Ascending aorta (tissue), 2 donors: ENCODE measurements around the gene TLNRD1. TPM values are rescaled to one million over a fixed set of nuclear protein-coding genes. Genes with fewer than 3 reads are reported as not detected.

Experiments
- DNase-seq, 2 donors: peaks; one replicate each; pipeline ENCODE4 v3.0.0-alpha.2; 2019; ENCODE audit warnings: low spot score in 2 of 2
- H3K27ac ChIP-seq, 2 donors: fragments of 200-600 bp; sonication (generic); one replicate each; pipeline ENCODE4 v1.5.1; 2016 to 2017; ENCODE audit warnings: mild to moderate bottlenecking in 1 of 2
- H3K27me3 ChIP-seq: fragments of 200-600 bp; sonication (generic); one replicate; pipeline ENCODE4 v1.5.1; 2017
- H3K36me3 ChIP-seq, 2 donors: fragments of 200-600 bp; sonication (generic); one replicate each; pipeline ENCODE4 v1.5.1; 2016
- H3K4me1 ChIP-seq, 2 donors: fragments of 200-600 bp; sonication (generic); one replicate each; pipeline ENCODE4 v1.5.1; 2016 to 2017; ENCODE audit warnings: mild to moderate bottlenecking in 1 of 2
- H3K4me3 ChIP-seq, 2 donors: fragments of 200-600 bp; sonication (generic); one replicate each; pipeline ENCODE4 v1.5.1; 2016 to 2017; ENCODE audit warnings: mild to moderate bottlenecking in 1 of 2
- H3K9me3 ChIP-seq, 2 donors: fragments of 200-600 bp; sonication (generic); one replicate each; pipeline ENCODE4 v1.5.1; 2016
- intact Hi-C: fragments of 100-400 bp; cut with DNase I; formaldehyde crosslinking; loops from one replicate; pipeline ENCODE4 v1.15.1; 2023
- total RNA-seq: library from RNA; depleted of rRNA; stranded (reverse); fragments of >200 nt; gene quantifications from one replicate; pipeline ENCODE4 v1.1.0, GENCODE V29; 2016
- TF ChIP-seq, protein P1 (sequence below), 3 experiments: fragments of 200-600 bp in 2 of 3; fragments of 450-650 bp in 1 of 3; sonication (generic) in 2 of 3; IDR thresholded peaks; one replicate each; pipeline ENCODE4 v1.5.1; 2016 to 2019; ENCODE audit warnings: antibody characterized with exemption in 3 of 3, mild to moderate bottlenecking in 1 of 3, moderate library complexity in 1 of 3

The TLNRD1 gene
- total RNA-seq, 1 donor from 2014 or later = 59.3 TPM

DNA sequence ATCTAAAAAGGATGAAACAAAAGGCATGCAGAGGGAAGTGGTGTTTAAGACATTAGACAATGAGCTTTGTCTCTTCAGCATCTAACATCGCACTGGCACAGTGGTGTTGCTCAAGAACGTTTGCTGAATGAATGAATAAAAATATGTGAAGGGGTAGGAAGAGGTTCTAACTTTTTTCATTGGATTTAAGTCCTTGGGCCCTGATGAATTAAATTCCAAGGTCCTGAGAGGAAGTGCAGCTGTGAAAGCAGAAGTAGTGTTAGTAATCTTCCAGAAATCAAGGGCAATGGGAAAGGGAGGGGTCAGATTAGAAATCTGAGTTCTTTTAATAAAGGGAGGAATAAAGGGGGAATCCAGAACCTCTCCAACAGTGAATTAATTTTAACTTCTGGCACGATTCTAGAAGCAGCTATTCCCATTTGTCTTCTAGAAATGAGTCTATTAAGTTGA is 29.6 kb downstream of the TLNRD1 start:
- Histone ChIP-seq H3K27me3 (no peaks in the 10 kb centered on the region), H3K4me3 (no peak overlapping the region), H3K9me3 (no peaks in the 10 kb centered on the region), H3K27ac (no peak overlapping the region), H3K36me3 (no peaks in the 10 kb centered on the region), H3K4me1 (no peaks in the 10 kb centered on the region)
- TF ChIP-seq, protein P1, sequence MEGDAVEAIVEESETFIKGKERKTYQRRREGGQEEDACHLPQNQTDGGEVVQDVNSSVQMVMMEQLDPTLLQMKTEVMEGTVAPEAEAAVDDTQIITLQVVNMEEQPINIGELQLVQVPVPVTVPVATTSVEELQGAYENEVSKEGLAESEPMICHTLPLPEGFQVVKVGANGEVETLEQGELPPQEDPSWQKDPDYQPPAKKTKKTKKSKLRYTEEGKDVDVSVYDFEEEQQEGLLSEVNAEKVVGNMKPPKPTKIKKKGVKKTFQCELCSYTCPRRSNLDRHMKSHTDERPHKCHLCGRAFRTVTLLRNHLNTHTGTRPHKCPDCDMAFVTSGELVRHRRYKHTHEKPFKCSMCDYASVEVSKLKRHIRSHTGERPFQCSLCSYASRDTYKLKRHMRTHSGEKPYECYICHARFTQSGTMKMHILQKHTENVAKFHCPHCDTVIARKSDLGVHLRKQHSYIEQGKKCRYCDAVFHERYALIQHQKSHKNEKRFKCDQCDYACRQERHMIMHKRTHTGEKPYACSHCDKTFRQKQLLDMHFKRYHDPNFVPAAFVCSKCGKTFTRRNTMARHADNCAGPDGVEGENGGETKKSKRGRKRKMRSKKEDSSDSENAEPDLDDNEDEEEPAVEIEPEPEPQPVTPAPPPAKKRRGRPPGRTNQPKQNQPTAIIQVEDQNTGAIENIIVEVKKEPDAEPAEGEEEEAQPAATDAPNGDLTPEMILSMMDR (IDR thresholded peaks at IDR 0.05) = no peak
- DNase-seq = no peak
- intact Hi-C loops = no loop called here

DNA sequence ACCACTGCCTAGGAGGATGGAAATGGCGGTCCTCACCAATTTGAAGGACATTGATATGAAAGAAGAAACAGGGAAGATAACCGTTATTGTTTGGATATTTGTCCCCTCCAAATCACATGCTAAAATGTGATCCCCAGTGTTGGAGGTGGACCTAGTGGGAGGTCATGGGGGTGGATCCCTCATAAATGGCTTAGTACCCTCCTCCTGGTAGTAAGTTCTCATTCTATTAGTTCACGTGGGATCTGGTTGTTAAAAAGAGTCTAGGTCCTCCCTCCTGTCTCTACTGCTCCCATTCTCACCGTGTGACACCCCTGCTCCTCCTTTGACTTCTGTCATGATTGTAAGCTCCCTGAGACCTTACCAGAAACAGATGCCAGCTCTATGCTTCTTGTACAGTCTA is 30.5 kb downstream of the TLNRD1 start:
- TF ChIP-seq, protein P1 (IDR thresholded peaks at IDR 0.05) = no peak
- Histone ChIP-seq H3K4me1 (no peaks in the 10 kb centered on the region), H3K27me3 (no peaks in the 10 kb centered on the region), H3K9me3 (no peaks in the 10 kb centered on the region), H3K4me3 (no peak overlapping the region), H3K36me3 (no peaks in the 10 kb centered on the region), H3K27ac (no peak overlapping the region)
- intact Hi-C loops = no loop called here
- DNase-seq = no peak

DNA sequence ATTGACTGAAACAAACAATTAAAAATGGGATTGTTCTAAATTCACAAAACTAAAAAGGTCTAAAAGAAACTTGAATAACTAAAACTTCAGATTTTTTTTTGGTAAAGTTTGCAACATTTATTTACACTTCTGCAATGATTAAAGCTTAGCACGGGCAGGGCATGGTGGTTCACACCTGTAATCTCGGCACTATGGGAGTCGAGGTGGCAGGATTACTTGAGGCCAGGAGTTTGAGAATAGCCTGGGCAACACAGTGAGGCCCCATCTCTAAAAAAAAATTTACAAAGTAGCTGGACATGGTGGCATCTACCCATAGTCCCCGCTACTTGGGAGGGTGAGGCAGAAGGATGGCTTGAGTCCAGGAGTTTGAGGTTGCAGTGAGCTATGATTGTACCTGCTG is 31.6 kb downstream of the TLNRD1 start:
- Histone ChIP-seq H3K27me3 (no peaks in the 10 kb centered on the region), H3K9me3 (no peaks in the 10 kb centered on the region), H3K4me1 (no peaks in the 10 kb centered on the region), H3K4me3 (no peak overlapping the region), H3K27ac (no peak overlapping the region), H3K36me3 (no peaks in the 10 kb centered on the region)
- DNase-seq = no peak
- intact Hi-C loops = no loop called here
- TF ChIP-seq, protein P1 (IDR thresholded peaks at IDR 0.05) = no peak

DNA sequence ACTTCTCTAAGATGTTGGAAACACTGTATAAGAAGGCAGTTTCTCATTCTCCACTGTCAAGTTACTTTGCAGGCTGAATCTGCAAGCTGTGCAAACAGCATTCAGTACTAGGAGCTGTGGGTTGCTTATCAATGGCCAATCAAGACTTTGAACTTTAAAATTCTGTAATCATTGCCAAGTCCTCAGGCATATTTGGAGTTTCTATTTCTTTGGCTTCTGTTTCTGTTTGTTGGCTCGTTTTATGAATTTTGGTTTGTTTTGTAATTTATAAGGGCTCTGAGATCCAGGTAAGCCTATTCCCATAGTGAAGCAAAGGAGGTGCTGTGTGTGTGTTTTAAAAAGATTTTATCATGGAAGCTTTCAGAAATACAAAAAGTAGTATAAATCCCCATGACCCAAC is 32.1 kb downstream of the TLNRD1 start:
- Histone ChIP-seq H3K4me1 (no peaks in the 10 kb centered on the region), H3K27ac (no peak overlapping the region), H3K4me3 (no peak overlapping the region), H3K9me3 (no peaks in the 10 kb centered on the region), H3K36me3 (no peaks in the 10 kb centered on the region), H3K27me3 (no peaks in the 10 kb centered on the region)
- intact Hi-C loops = no loop called here
- DNase-seq = no peak
- TF ChIP-seq, protein P1 (IDR thresholded peaks at IDR 0.05) = no peak

- Histone ChIP-seq H3K9me3 (no peaks in the 10 kb centered on the region), H3K4me1 (no peaks in the 10 kb centered on the region), H3K27ac (no peak overlapping the region), H3K36me3 (no peaks in the 10 kb centered on the region), H3K4me3 (no peak overlapping the region), H3K27me3 (no peaks in the 10 kb centered on the region)
- no peak for DNase-seq
- intact Hi-C loops = no loop called here
- TF ChIP-seq, protein P1 (IDR thresholded peaks at IDR 0.05) = no peak
These were observed 32.8 kb downstream of the TLNRD1 start for GRCh38 chr15:81033508-81033907.
